ENCODE measurements around the gene SH3GLB2. TPM values are rescaled to one million over a fixed set of nuclear protein-coding genes. Genes with fewer than 3 reads are reported as not detected.

SH3GLB2 gene
- total RNA-seq, 1 experiment from 2014 or later, result 184 TPM

DNA sequence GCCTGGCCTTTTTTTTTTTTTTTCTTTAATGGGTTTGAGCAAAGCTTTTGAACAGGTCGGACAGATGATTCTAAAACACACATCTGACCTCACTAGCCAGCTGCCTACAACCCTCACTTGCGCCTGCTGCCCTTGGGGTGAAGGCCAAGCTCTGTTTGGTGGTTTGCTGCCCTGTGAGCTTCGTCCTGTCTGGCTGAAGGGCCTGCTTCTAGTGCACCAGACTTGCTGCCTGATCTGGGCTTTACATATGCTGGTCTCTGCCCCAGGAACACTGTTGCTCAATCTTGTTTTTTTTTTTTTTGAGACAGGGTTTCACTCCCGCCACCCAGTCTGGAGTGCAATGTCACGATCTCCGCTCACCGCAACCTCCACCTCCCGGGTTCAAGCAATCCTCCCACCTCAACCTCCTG is 36.4 kb upstream of the SH3GLB2 start:
- Histone ChIP-seq H3K27ac (no peak overlapping the region), H3K4me3 (no peak overlapping the region), H3K9me2 (ENCODE audit: insufficient read depth) (no peaks in the 10 kb centered on the region), H3K27me3 (ENCODE audit: insufficient read depth, low read depth) (no peaks in the 10 kb centered on the region), H4K20me1 (ENCODE audit: insufficient read depth) (no peaks in the 10 kb centered on the region), H3K9me3 (ENCODE audit: insufficient read depth, low read depth) (no peaks in the 10 kb centered on the region), H2AFZ (no peak overlapping the region), H3F3A (ENCODE audit: insufficient read depth, low read depth) (no peaks in the 10 kb centered on the region; the same call in 1 of the 2 replicates), H3K4me1 (replicated peaks; ENCODE audit: insufficient read depth) (peaks cover 7% of the 10 kb centered on the region), H3K79me2 (ENCODE audit: low read depth) (no peaks in the 10 kb centered on the region), H3K4me2 (no peak overlapping the region), H3K36me3 (ENCODE audit: low read depth) (0 out of 2 replicates have a peak, but pooled peaks cover 5% of the 10 kb centered on the region)
- intact Hi-C loops (cut with micrococcal nuclease; ENCODE audit: unreplicated experiment), result no loop called here
- no peak for DNase-seq
- no TSS peak for BruUV-seq (replicated peaks)
- POLR2A ChIA-PET (ENCODE audit: unreplicated experiment), result no interaction called here
- TF ChIP-seq, protein P1, sequence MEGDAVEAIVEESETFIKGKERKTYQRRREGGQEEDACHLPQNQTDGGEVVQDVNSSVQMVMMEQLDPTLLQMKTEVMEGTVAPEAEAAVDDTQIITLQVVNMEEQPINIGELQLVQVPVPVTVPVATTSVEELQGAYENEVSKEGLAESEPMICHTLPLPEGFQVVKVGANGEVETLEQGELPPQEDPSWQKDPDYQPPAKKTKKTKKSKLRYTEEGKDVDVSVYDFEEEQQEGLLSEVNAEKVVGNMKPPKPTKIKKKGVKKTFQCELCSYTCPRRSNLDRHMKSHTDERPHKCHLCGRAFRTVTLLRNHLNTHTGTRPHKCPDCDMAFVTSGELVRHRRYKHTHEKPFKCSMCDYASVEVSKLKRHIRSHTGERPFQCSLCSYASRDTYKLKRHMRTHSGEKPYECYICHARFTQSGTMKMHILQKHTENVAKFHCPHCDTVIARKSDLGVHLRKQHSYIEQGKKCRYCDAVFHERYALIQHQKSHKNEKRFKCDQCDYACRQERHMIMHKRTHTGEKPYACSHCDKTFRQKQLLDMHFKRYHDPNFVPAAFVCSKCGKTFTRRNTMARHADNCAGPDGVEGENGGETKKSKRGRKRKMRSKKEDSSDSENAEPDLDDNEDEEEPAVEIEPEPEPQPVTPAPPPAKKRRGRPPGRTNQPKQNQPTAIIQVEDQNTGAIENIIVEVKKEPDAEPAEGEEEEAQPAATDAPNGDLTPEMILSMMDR (conservative IDR thresholded peaks at IDR 0.05), result no peak
- CTCF ChIA-PET, result no interaction called here

DNA sequence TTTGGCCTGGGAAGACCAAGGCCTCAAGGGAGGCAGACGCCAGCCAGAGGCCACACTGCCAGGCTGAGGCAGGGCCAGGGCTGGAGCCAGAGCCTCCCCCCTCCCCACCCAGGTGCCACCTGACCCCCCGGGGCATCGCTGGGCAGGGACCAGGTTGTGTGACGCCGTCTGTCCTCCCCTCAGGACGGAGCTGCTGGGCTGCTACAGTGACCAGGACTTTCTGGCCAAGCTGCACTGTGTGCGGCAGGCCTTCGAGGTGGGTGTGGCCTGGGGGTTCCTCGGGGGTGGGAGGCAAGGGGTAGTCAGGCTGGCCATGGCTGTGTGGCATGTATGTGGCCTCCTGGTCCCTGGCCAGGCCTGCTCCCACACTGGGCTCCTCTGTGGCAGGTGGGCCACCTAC is 34.9 kb upstream of the SH3GLB2 start:
- H2AFZ ChIP-seq, result no peak overlapping the region
- intact Hi-C loops (cut with micrococcal nuclease; ENCODE audit: unreplicated experiment), result no loop called here
- H3F3A ChIP-seq (ENCODE audit: insufficient read depth, low read depth), result peaks cover 12% of the 10 kb centered on the region; the same call in 1 of the 2 replicates
- peaks cover 22% of the 10 kb centered on the region for H3K4me1 ChIP-seq (replicated peaks; ENCODE audit: insufficient read depth)
- POLR2A ChIA-PET (ENCODE audit: unreplicated experiment), result no interaction called here
- no peak overlapping the region for H3K4me2 ChIP-seq
- no peak overlapping the region for H3K27ac ChIP-seq
- BruUV-seq (replicated peaks), result no TSS peak
- H3K9me3 ChIP-seq (ENCODE audit: insufficient read depth, low read depth), result no peaks in the 10 kb centered on the region
- H3K27me3 ChIP-seq (ENCODE audit: insufficient read depth, low read depth), result no peaks in the 10 kb centered on the region
- H4K20me1 ChIP-seq (ENCODE audit: insufficient read depth), result no peaks in the 10 kb centered on the region
- H3K4me3 ChIP-seq, result no peak overlapping the region
- DNase-seq, result no peak
- TF ChIP-seq, protein P1 (conservative IDR thresholded peaks at IDR 0.05), result no peak
- TF ChIP-seq EZH2 (IDR thresholded peaks at IDR 0.05; ENCODE audit: low read depth), result no peak
- H3K36me3 ChIP-seq (ENCODE audit: low read depth), result 0 out of 2 replicates have a peak, but pooled peaks cover 5% of the 10 kb centered on the region
- CTCF ChIA-PET, result no interaction called here
- no peaks in the 10 kb centered on the region for H3K9me2 ChIP-seq (ENCODE audit: insufficient read depth)
- H3K79me2 ChIP-seq (ENCODE audit: low read depth), result no peaks in the 10 kb centered on the region

DNA sequence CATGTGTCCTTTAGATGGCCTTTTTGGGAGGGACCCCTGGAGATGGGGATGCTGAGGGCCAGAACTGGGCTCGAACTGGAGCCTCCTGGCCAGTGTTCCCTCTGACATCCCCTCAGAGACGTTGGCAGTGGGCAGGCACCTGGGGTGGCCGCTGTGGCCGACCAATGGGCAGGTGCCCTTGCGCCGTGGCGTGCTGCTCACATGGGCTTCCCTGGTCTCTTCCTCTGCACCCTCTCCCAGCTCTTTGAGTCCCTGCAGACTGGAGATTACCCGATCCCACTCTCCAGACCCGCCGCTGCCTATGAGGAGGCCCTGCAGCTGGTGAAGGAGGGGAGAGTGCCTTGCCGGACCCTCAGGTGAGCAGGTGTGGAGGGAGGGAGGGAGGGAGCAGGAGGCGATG is 32.9 kb upstream of the SH3GLB2 start:
- Histone ChIP-seq H3K9me3 (ENCODE audit: insufficient read depth, low read depth) (no peaks in the 10 kb centered on the region), H2AFZ (no peak overlapping the region), H3K79me2 (ENCODE audit: low read depth) (no peaks in the 10 kb centered on the region), H3K4me1 (replicated peaks; ENCODE audit: insufficient read depth) (peaks cover 31% of the 10 kb centered on the region), H3F3A (ENCODE audit: insufficient read depth, low read depth) (peaks cover 19% of the 10 kb centered on the region; the same call in 1 of the 2 replicates), H3K9me2 (ENCODE audit: insufficient read depth) (no peaks in the 10 kb centered on the region), H3K27me3 (ENCODE audit: insufficient read depth, low read depth) (no peaks in the 10 kb centered on the region), H3K4me3 (no peak overlapping the region), H3K27ac (no peak overlapping the region), H3K4me2 (no peak overlapping the region), H3K36me3 (ENCODE audit: low read depth) (peaks cover 10% of the 10 kb centered on the region; the same call in 1 of the 2 replicates), H4K20me1 (ENCODE audit: insufficient read depth) (no peaks in the 10 kb centered on the region)
- no TSS peak for BruUV-seq (replicated peaks)
- ChIA-PET POLR2A (ENCODE audit: unreplicated experiment) (no interaction called here), CTCF (interaction anchor here (0.6 kb wide), 1 partner anchor 707 kb away, joined by 14 read pairs; no protein-coding TSS in a partner anchor)
- no peak for DNase-seq
- intact Hi-C loops (cut with micrococcal nuclease; ENCODE audit: unreplicated experiment), result no loop called here
- TF ChIP-seq EZH2 (IDR thresholded peaks at IDR 0.05; ENCODE audit: low read depth), result no peak
- TF ChIP-seq, protein P1 (conservative IDR thresholded peaks at IDR 0.05), result no peak

All from PC-9 (cell line).